Natural killer cell treated with Interleukin-12 subunit alpha and Interleukin-12 subunit beta and Interleukin-15 and Interleukin-18, amount 100 ng/mL, for 72 hours (primary cell): ENCODE measurements around the gene SRRM4. TPM values are rescaled to one million over a fixed set of nuclear protein-coding genes. Genes with fewer than 3 reads are reported as not detected.
"Not testable (repeated sequence)": the region's sequence is repeated elsewhere in the genome, so short reads cannot be mapped to it uniquely, and the experiment has no call there.

ENCODE experiments used
- ATAC-seq, 2 donors: fragments of 150-1000 bp; cut with Tn5 transposase in 1 of 2; sonication (Bioruptor Pico), chemical (Tn5 transposase) in 1 of 2; 2 replicates each; pipeline ENCODE4 v1.10.0; 2021
- DNase-seq: peaks from one replicate; pipeline ENCODE4 v3.0.0; 2022; ENCODE audit warnings: low spot score
- H3K27ac Mint-ChIP-seq, 2 donors: 1 replicate in 1 of 2; 2 replicates in 1 of 2; pipeline ENCODE4 v1.8.0; 2022; ENCODE audit warnings: mixed read lengths in 2 of 2, mild to moderate bottlenecking in 1 of 2, moderate library complexity in 1 of 2
- H3K27me3 Mint-ChIP-seq, 2 donors: 1 replicate in 1 of 2; 2 replicates in 1 of 2; pipeline ENCODE4 v1.8.0; 2022; ENCODE audit warnings: mixed read lengths in 2 of 2
- H3K36me3 Mint-ChIP-seq: one replicate; pipeline ENCODE4 v1.8.0; 2022; ENCODE audit warnings: mixed read lengths
- H3K4me1 Mint-ChIP-seq, 2 donors: 1 replicate in 1 of 2; 2 replicates in 1 of 2; pipeline ENCODE4 v1.8.0; 2022; ENCODE audit warnings: low read depth in 2 of 2, mixed read lengths in 2 of 2, mild to moderate bottlenecking in 1 of 2
- H3K4me3 Mint-ChIP-seq: one replicate; pipeline ENCODE4 v1.8.0; 2022; ENCODE audit warnings: mixed read lengths
- H3K9me3 Mint-ChIP-seq: 2 replicates; pipeline ENCODE4 v1.8.0; 2022; ENCODE audit warnings: mixed read lengths
- total RNA-seq, 2 donors: library from RNA; stranded (reverse); gene quantifications; one replicate each; pipeline ENCODE4 v1.2.3, GENCODE V29; 2022

SRRM4 gene
- total RNA-seq, 2 donors from 2014 or later, result not detected

DNA sequence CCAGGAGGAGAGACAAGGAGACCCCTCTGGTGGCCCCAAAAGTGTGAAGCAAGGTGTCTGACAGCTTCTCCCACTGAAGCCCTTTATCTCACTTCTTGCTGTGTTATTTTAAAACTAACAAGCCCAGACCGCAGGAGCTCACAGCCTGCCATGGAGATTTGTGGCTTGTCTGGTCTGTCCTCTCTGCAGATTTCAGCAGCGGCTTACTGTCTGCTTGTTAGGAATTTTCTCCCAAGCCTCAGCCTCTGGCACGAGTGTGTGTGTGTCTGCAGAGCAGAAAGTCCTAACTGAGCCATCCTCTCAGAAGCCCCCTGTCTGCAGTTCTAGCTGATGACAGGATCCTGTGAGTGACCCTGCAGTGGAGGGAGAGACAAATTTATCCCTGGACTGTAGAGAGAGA, 109.5 kb downstream of the SRRM4 start:
- ATAC-seq, result no peak
- no peaks in the 10 kb centered on the region for H3K36me3 Mint-ChIP-seq
- peaks cover 9 to 31% of the 10 kb centered on the region in 2 donors for H3K27me3 Mint-ChIP-seq
- no peaks in the 10 kb centered on the region for H3K9me3 Mint-ChIP-seq
- no peak for DNase-seq
- H3K4me3 Mint-ChIP-seq, result no peak overlapping the region
- H3K27ac Mint-ChIP-seq, result no peak overlapping the region
- H3K4me1 Mint-ChIP-seq, result no peaks in the 10 kb centered on the region

GRCh38 chr12:119096429-119097202, 115.3 kb downstream of the SRRM4 start:
- peaks cover 19 to 23% of the 10 kb centered on the region in 2 donors for H3K27me3 Mint-ChIP-seq
- H3K4me3 Mint-ChIP-seq, result no peak overlapping the region
- no peaks in the 10 kb centered on the region for H3K36me3 Mint-ChIP-seq
- H3K9me3 Mint-ChIP-seq, result peaks cover 8% of the 10 kb centered on the region
- no peaks in the 10 kb centered on the region for H3K4me1 Mint-ChIP-seq
- H3K27ac Mint-ChIP-seq, result no peak overlapping the region
- DNase-seq (no peak), ATAC-seq (no peak)

DNA sequence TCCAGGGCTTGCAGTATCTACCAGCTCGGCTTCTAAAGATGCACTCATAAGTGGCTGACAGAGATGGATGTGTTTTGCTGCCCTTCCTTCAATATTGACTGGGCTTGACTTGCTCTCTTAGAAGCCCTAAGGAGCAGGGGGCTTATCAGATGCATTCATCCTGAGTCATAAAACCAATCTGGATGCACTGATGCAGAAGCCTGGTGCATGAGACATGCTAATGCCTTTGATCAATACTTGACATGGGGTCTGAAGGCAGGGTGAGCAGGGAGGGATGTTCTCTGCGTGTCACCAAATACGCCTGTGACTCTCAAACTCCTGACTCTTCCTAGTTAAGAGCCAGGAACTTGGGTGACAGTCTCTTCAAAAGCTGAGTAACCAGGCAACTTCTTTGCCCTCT, 119.6 kb downstream of the SRRM4 start:
- Mint-ChIP-seq H3K9me3 (peaks cover 8% of the 10 kb centered on the region), H3K4me1 (no peaks in the 10 kb centered on the region)

DNA sequence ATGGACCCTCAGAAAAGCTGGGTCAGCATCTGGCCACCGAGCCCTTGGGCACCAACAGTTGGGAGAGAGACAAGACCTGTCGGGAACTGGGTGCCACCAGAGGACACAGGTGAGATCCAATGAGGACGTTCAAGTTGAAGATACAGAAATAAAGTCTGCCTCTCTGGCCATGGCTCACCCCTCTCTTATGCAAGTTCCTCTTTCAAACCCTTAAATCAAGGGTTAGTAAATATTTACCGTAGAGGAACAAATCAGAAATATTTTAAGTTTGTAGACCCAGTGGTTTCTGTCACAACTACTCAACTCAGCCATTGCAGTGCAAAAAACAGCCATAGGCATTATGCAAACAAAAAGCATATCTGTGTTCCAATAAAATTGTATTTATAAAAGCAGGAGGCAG, 120.9 kb downstream of the SRRM4 start:
- Mint-ChIP-seq H3K4me1 (no peaks in the 10 kb centered on the region), H3K4me3 (no peak overlapping the region), H3K27me3 (peaks cover 0 to 8% of the 10 kb centered on the region in 2 donors), H3K27ac (no peak overlapping the region), H3K9me3 (peaks cover 8% of the 10 kb centered on the region), H3K36me3 (no peaks in the 10 kb centered on the region)
- ATAC-seq (no peak), DNase-seq (no peak)

More for the DNA sequence above, 119.6 kb downstream of the SRRM4 start:
- H3K4me3 Mint-ChIP-seq, result no peak overlapping the region
- ATAC-seq, result no peak
- no peaks in the 10 kb centered on the region for H3K36me3 Mint-ChIP-seq
- no peak for DNase-seq
- peaks cover 0 to 10% of the 10 kb centered on the region in 2 donors for H3K27me3 Mint-ChIP-seq
- H3K27ac Mint-ChIP-seq, result no peak overlapping the region

DNA sequence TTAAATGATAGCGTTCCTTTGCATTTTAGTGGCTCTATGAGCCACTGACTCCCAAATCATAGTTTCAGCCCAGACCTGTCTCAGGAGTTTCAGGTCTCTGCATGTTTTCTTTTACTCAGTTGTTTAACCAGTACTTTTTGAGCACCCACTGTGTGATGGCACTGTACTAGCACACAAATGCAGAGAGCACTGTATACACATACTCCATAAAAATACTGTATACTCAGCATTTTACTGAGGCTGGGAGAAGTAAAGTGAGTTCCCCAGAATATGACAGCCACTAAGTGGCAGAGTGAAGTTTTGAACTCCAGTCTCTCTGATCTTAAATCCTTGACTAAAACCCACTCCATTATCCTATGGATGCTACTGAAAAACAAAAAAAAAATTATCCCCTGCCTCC, 121.4 kb downstream of the SRRM4 start:
- Mint-ChIP-seq H3K27me3 (peaks cover 3% of the 10 kb centered on the region in 2 donors), H3K36me3 (no peaks in the 10 kb centered on the region), H3K4me1 (no peaks in the 10 kb centered on the region), H3K4me3 (no peak overlapping the region), H3K9me3 (peaks cover 8% of the 10 kb centered on the region), H3K27ac (no peak overlapping the region)
- no peak for ATAC-seq
- DNase-seq, result no peak

- ATAC-seq, H3K27ac Mint-ChIP-seq: not testable (repeated sequence)
Observed at GRCh38 chr12:119104969-119105368, 123.6 kb downstream of the SRRM4 start.

DNA sequence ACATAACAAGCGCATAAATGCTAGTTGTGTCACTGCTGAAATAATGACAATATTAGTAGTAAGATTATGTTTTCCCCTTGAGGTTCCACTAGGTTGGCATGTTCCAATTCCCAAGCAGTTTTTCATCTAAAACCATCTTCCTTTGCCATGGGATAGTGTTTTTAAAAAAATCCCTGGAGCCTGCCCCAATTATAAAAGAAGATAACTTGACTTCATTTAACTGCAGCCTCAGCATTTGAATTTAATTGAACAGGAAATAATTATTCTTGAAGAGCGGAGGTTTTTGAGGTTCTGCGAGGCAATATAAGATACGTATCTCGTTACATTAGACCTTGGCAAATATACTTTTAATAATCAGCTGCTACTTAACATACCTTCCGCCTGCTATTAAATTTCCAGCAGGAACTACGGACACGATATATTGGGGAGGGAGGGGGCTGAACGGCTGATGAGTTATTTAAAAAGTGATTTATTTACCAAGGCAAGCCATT, 132.2 kb downstream of the SRRM4 start:
- H3K27me3 Mint-ChIP-seq, result peaks cover 4 to 12% of the 10 kb centered on the region in 2 donors
- H3K4me3 Mint-ChIP-seq, result no peak overlapping the region
- H3K36me3 Mint-ChIP-seq, result no peaks in the 10 kb centered on the region
- DNase-seq (no peak), ATAC-seq (no peak)
- H3K9me3 Mint-ChIP-seq, result peaks cover 3% of the 10 kb centered on the region
- H3K27ac Mint-ChIP-seq, result no peak overlapping the region
- H3K4me1 Mint-ChIP-seq, result no peaks in the 10 kb centered on the region

More at GRCh38 chr12:119104969-119105368, 123.6 kb downstream of the SRRM4 start:
- H3K36me3 Mint-ChIP-seq, H3K4me1 Mint-ChIP-seq, DNase-seq, H3K9me3 Mint-ChIP-seq, H3K4me3 Mint-ChIP-seq, H3K27me3 Mint-ChIP-seq: not testable (repeated sequence)

DNA sequence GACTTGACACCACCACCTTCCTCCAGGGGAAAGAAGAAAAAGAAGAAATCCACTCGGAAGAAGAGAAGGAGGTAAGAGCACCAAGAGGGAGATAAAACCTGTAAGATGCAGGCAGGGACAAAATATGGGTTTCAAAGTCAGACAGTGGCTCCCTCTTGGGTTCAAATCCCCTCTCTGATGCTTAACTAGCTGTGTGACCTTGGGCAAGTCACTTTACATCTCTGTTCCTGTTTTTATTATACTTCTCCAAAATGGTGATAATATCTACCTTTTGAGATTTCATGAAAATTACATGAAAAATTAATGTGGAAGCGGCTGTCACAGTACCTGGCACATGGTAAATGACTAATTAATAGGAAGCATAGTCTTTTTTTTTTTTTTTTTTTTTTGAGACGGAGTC, 133.0 kb downstream of the SRRM4 start:
- no peak overlapping the region for H3K4me3 Mint-ChIP-seq
- H3K36me3 Mint-ChIP-seq, result no peaks in the 10 kb centered on the region
- DNase-seq, result no peak
- no peak overlapping the region for H3K27ac Mint-ChIP-seq
- H3K4me1 Mint-ChIP-seq, result no peaks in the 10 kb centered on the region
- no peak for ATAC-seq
- peaks cover 3% of the 10 kb centered on the region for H3K9me3 Mint-ChIP-seq
- H3K27me3 Mint-ChIP-seq, result peaks cover 3 to 12% of the 10 kb centered on the region in 2 donors

DNA sequence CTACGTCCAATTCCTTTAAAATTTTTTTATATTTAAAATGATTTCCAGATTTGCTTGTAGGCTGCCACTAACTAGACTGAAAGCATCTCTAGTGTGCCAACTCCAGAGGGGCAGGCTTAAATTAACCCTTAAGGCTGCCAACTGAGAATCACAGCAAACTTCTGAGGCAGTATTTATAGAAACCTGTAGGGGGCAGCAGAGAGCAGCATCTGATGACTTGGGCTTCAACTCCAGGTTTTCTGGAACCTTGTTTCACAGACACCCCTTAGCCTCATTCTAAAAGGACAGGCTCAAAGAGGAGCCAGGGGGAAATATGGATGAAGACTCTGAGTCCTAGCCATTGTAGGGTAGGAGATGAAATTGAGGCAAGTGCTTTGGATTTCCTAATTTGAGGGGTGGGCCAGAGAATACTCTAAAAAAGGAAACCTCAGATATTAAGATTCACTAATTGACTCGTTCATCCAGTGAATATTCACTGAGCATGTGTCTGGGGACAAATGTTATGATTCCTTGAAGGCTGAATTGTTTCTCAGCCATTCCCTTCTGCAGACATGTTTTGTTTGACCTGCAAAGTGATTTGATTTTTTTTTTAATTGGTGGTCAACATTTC, 134.1 kb downstream of the SRRM4 start:
- ATAC-seq, result no peak
- H3K27ac Mint-ChIP-seq, result no peak overlapping the region
- peaks cover 10 to 12% of the 10 kb centered on the region in 2 donors for H3K27me3 Mint-ChIP-seq
- H3K9me3 Mint-ChIP-seq, result peaks cover 3% of the 10 kb centered on the region
- no peaks in the 10 kb centered on the region for H3K36me3 Mint-ChIP-seq
- DNase-seq, result no peak
- H3K4me3 Mint-ChIP-seq, result no peak overlapping the region
- H3K4me1 Mint-ChIP-seq, result no peaks in the 10 kb centered on the region

DNA sequence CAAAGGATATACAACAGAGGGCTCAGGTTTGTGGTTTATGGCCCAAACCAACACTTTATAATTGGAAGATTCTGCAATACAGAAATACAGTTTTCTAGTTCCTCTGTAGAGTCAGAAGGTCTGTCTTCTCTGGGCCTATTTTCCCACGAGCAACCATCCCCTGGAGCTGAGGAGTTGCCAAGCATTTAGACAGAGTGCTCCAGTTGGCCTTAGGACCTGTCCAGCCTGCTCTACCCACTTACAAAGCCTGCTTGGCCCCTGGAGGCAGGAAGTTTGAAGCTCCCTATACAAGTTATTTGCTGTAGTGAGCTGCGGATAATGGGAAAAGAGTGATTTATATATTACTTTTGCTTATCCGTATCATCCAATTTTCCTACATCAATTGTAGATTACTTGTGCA, 136.6 kb downstream of the SRRM4 start:
- H3K27me3 Mint-ChIP-seq, result peaks cover 10 to 12% of the 10 kb centered on the region in 2 donors
- no peaks in the 10 kb centered on the region for H3K4me1 Mint-ChIP-seq
- no peak overlapping the region for H3K4me3 Mint-ChIP-seq
- H3K27ac Mint-ChIP-seq, result no peak overlapping the region
- H3K36me3 Mint-ChIP-seq, result no peaks in the 10 kb centered on the region
- ATAC-seq (no peak), DNase-seq (no peak)
- H3K9me3 Mint-ChIP-seq, result no peaks in the 10 kb centered on the region

GRCh38 chr12:119118625-119119024, 137.3 kb downstream of the SRRM4 start:
- Mint-ChIP-seq H3K27me3 (peaks cover 10 to 12% of the 10 kb centered on the region in 2 donors), H3K4me3 (no peak overlapping the region), H3K9me3 (no peaks in the 10 kb centered on the region), H3K27ac (no peak overlapping the region), H3K4me1 (no peaks in the 10 kb centered on the region), H3K36me3 (no peaks in the 10 kb centered on the region)
- ATAC-seq (peak in 1 of 2 donors; percentile 34), DNase-seq (no peak)

- Mint-ChIP-seq H3K36me3 (no peaks in the 10 kb centered on the region), H3K9me3 (no peaks in the 10 kb centered on the region), H3K27me3 (peaks cover 10 to 12% of the 10 kb centered on the region in 2 donors), H3K4me1 (no peaks in the 10 kb centered on the region), H3K27ac (no peak overlapping the region), H3K4me3 (no peak overlapping the region)
- no peak for DNase-seq
- no peak for ATAC-seq
Observed at GRCh38 chr12:119122047-119122446, 140.7 kb downstream of the SRRM4 start.

- Mint-ChIP-seq H3K4me1 (no peaks in the 10 kb centered on the region), H3K27ac (no peak overlapping the region), H3K36me3 (no peaks in the 10 kb centered on the region), H3K27me3 (peaks cover 10 to 12% of the 10 kb centered on the region in 2 donors), H3K9me3 (no peaks in the 10 kb centered on the region), H3K4me3 (no peak overlapping the region)
- no peak for DNase-seq
- no peak for ATAC-seq
Observed at GRCh38 chr12:119122751-119123150, 141.4 kb downstream of the SRRM4 start.

GRCh38 chr12:119128527-119128926, 147.2 kb downstream of the SRRM4 start:
- no peak for DNase-seq
- no peak for ATAC-seq
- H3K36me3 Mint-ChIP-seq, result no peaks in the 10 kb centered on the region
- H3K27me3 Mint-ChIP-seq, result peaks cover 0 to 12% of the 10 kb centered on the region in 2 donors
- no peak overlapping the region for H3K27ac Mint-ChIP-seq
- no peak overlapping the region for H3K4me3 Mint-ChIP-seq
- H3K9me3 Mint-ChIP-seq, result peaks cover 9% of the 10 kb centered on the region
- H3K4me1 Mint-ChIP-seq, result no peaks in the 10 kb centered on the region
